AG09319 (cell line): ENCODE measurements around the gene DMBX1.
A peak's percentile ranks its signal among the peaks of the same experiment; 100 is the strongest.

ENCODE experiments used
- DNase-seq: peaks from one replicate; pipeline ENCODE4 v3.0.0-alpha.2; 2010; ENCODE audit warnings: low read depth; ENCODE audit errors: extremely low read depth
- CTCF ChIP-seq: IDR thresholded peaks from 2 replicates; pipeline ENCODE4 v1.5.1; 2011; ENCODE audit warnings: low read depth, mild to moderate bottlenecking, inconsistent platforms, low read length, moderate library complexity

Gene DMBX1

GRCh38 chr1:46522184-46522968 is 32.7 kb downstream of the DMBX1 start:
- TF ChIP-seq CTCF = no peak
- DNase-seq = peak; percentile 35

- no peak for TF ChIP-seq CTCF
- no peak for DNase-seq
Measured at GRCh38 chr1:46522969-46523320, 33.3 kb downstream of the DMBX1 start.

GRCh38 chr1:46523496-46524353 is 34.1 kb downstream of the DMBX1 start:
- no peak for TF ChIP-seq CTCF
- no peak for DNase-seq

- no peak for DNase-seq
- no peak for TF ChIP-seq CTCF
Measured at GRCh38 chr1:46524843-46525242, 35.2 kb downstream of the DMBX1 start.

GRCh38 chr1:46525253-46525983 is 35.8 kb downstream of the DMBX1 start:
- TF ChIP-seq CTCF = no peak
- no peak for DNase-seq

GRCh38 chr1:46526013-46526690 is 36.5 kb downstream of the DMBX1 start:
- no peak for TF ChIP-seq CTCF
- no peak for DNase-seq
